Measurements from ENCODE around the gene HOXB5.

DNA sequence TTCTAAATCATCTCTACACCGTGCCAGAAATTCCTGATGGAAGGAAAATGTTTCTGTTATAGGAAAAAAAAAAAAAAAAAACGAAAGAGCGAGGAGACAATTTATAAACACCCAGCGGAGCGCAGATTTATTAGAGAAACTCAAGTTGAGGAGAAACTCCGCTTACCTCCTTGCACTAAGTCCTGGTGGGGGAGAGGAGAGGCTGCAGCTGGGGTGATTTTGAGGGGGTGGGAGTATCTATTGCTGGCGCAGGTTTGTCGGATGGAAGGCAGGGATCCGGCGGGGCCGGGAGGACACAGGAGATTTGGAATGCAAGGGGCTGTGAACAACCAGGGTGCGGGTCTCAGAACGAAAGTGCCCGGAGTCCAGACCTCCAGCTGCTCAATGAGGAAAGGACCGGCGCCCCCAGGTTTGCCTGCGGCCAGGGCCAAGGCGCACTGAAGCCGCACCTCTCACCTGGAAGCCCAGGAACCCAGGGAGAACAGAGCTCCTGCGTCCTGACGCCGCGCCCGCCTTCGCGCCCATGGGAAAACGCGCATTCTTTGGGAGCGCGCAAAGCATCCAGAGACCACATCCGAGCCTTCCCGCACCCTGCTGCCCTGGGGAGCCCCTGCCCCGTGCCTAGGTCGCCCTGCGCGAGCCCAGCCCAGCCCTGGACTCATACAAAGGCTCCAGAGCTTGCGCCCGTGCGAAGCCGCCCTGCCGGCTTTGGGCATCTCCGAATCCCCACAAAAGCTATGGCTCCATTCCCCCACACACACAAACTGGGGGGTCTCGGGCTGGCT is 24.1 kb upstream of the HOXB5 start:
- TF ChIP-seq POLR2A (IDR thresholded peaks at IDR 0.05) (no peak), CTCF (IDR thresholded peaks at IDR 0.05) (no peak)

Data from gastroesophageal sphincter (tissue), 3 donors.